Neuronal stem cell (in vitro differentiated cells): ENCODE measurements around the gene ELOVL6.

Experiments
- DNase-seq: peaks from one replicate; pipeline ENCODE4 v3.0.0-alpha.2; 2013; ENCODE audit warnings: low spot score
- H2AFZ ChIP-seq: one replicate; pipeline ENCODE4 v1.6.1; 2013; ENCODE audit warnings: mild to moderate bottlenecking, low read length, inconsistent platforms
- H2AK5ac ChIP-seq: 2 replicates; pipeline ENCODE4 v1.6.1; 2013; ENCODE audit warnings: low read depth, mild to moderate bottlenecking, inconsistent platforms, low read length, moderate library complexity, mixed read lengths
- H2BK120ac ChIP-seq: 2 replicates; pipeline ENCODE4 v1.6.1; 2013; ENCODE audit warnings: low read depth, mild to moderate bottlenecking, inconsistent platforms, low read length, moderate library complexity, mixed read lengths
- H2BK12ac ChIP-seq: one replicate; pipeline ENCODE4 v1.6.1; 2013; ENCODE audit warnings: low read length, inconsistent platforms
- H2BK15ac ChIP-seq: 2 replicates; pipeline ENCODE4 v1.6.1; 2013; ENCODE audit warnings: mild to moderate bottlenecking, low read length, inconsistent platforms, mixed read lengths
- H2BK5ac ChIP-seq: one replicate; pipeline ENCODE4 v1.6.1; 2013; ENCODE audit warnings: inconsistent platforms, mild to moderate bottlenecking, low read length, moderate library complexity
- H3K14ac ChIP-seq: one replicate; pipeline ENCODE4 v1.6.1; 2013; ENCODE audit warnings: low read length, inconsistent platforms
- H3K18ac ChIP-seq: 2 replicates; pipeline ENCODE4 v1.6.1; 2013; ENCODE audit warnings: low read length, inconsistent platforms
- H3K23ac ChIP-seq: 2 replicates; pipeline ENCODE4 v1.6.1; 2013; ENCODE audit warnings: low read depth, mild to moderate bottlenecking, mixed read lengths, low read length, inconsistent platforms; ENCODE audit not compliant: poor library complexity
- H3K27ac ChIP-seq: replicated peaks from 3 replicates; pipeline ENCODE4 v1.5.1; 2013; ENCODE audit warnings: low read length, inconsistent platforms
- H3K27me3 ChIP-seq, 3 experiments: 2 replicates each; pipeline ENCODE4 v1.6.1; 2013; ENCODE audit warnings: low read length in 3 of 3, mild to moderate bottlenecking in 2 of 3, inconsistent platforms in 1 of 3, low read depth in 1 of 3, mixed read lengths in 1 of 3, moderate library complexity in 1 of 3; ENCODE audit not compliant: control insufficient read depth in 3 of 3, insufficient read depth in 3 of 3
- H3K36me3 ChIP-seq, 2 donors: replicated peaks in 1 of 2; 2 replicates each; pipeline ENCODE4 v1.6.1; 2013; ENCODE audit warnings: low read length in 2 of 2; ENCODE audit not compliant: control insufficient read depth in 2 of 2, insufficient read depth in 2 of 2
- H3K4ac ChIP-seq: 2 replicates; pipeline ENCODE4 v1.6.1; 2013; ENCODE audit warnings: inconsistent platforms, mild to moderate bottlenecking, low read length, moderate library complexity
- H3K4me1 ChIP-seq, 2 donors: 1 replicate in 1 of 2; 2 replicates in 1 of 2; pipeline ENCODE4 v1.6.1; 2013; ENCODE audit warnings: low read length in 2 of 2, low read depth in 1 of 2; ENCODE audit not compliant: control insufficient read depth in 2 of 2, insufficient read depth in 1 of 2
- H3K4me2 ChIP-seq: one replicate; pipeline ENCODE4 v1.6.1; 2013; ENCODE audit warnings: mild to moderate bottlenecking, low read length, inconsistent platforms; ENCODE audit not compliant: insufficient read depth, poor library complexity, severe bottlenecking
- H3K4me3 ChIP-seq, 2 donors: 2 replicates each; pipeline ENCODE4 v1.5.1; 2013; ENCODE audit warnings: low read length in 2 of 2, mild to moderate bottlenecking in 2 of 2, inconsistent platforms in 1 of 2, moderate library complexity in 1 of 2
- H3K79me1 ChIP-seq: one replicate; pipeline ENCODE4 v1.6.1; 2013; ENCODE audit warnings: low read depth, mild to moderate bottlenecking, inconsistent platforms, low read length, moderate library complexity
- H3K9ac ChIP-seq: one replicate; pipeline ENCODE4 v1.6.1; 2013; ENCODE audit warnings: mild to moderate bottlenecking, low read depth, low read length, inconsistent platforms; ENCODE audit not compliant: poor library complexity
- H3K9me3 ChIP-seq, 2 donors: replicated peaks in 1 of 2; 2 replicates each; pipeline versions ENCODE3 to v1.6.1; 2013; ENCODE audit warnings: low read length in 2 of 2, mild to moderate bottlenecking in 2 of 2, inconsistent platforms in 1 of 2, low read depth in 1 of 2, mixed read lengths in 1 of 2, moderate library complexity in 1 of 2; ENCODE audit not compliant: control insufficient read depth in 2 of 2, insufficient read depth in 1 of 2
- H4K8ac ChIP-seq: one replicate; pipeline ENCODE4 v1.6.1; 2013; ENCODE audit warnings: low read depth, mild to moderate bottlenecking, inconsistent platforms, low read length, moderate library complexity
- H4K91ac ChIP-seq: one replicate; pipeline ENCODE4 v1.6.1; 2013; ENCODE audit warnings: low read length, low read depth, mild to moderate bottlenecking, inconsistent platforms; ENCODE audit not compliant: poor library complexity
- WGBS, 2 donors: extraction: QIAGEN DNeasy Blood & Tissue Kit; methylation state at CpG; one replicate each; pipeline ENCODE4 v1.1.7; 2013; ENCODE audit warnings: missing lambda C conversion rate in 2 of 2, mixed read lengths in 1 of 2; ENCODE audit not compliant: insufficient read length in 2 of 2, insufficient replicate concordance in 1 of 2; ENCODE audit errors: extremely low coverage in 2 of 2; 5-methylcytosine and 5-hydroxymethylcytosine counted together

The ELOVL6 gene

DNA sequence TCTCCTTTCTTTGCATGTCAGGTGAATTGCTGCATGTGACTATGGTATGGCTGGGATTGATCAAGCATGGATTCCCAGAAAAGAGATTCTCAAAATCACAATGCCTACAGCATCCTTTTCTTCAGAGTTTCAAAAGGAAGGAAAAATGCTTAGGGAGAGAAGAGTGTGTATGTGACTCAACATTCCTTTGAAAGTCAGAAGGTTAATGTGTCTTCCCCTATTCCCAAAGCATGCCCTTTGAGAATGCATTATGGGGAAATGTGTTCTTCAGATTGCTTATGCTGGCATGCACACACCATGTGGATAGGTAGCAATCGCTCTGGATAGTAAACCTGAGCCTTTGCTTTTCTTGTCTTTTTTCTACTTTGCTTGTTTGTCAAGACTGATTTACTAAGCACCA, 78.5 kb downstream of the ELOVL6 start:
- H3K9me3 ChIP-seq: peaks cover 0 to 7% of the 10 kb centered on the region in 2 donors
- peaks cover 2 to 63% of the 10 kb centered on the region in 2 donors for H3K36me3 ChIP-seq
- peak overlapping the region; percentile 32 for H3K27ac ChIP-seq

DNA sequence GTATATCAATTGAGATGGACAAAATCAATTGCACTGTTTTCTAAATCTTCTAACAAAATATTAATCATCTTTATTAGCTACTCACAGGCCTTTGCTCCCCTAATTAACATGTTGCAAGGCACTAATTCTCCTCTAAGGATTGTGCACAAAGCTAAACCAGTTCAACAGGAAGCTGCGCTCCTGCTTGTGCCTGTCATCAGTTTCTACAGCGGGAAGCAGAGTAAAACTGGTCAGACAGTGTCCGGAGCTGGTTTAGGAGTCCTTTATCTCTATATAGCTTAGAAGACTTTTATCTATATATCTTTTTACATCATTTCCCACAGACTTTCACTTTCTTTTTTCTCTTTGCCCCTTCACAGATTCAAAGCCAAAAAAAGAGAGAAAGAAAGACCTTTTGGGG, 79.1 kb downstream of the ELOVL6 start:
- no peak for DNase-seq
- H3K4me1 ChIP-seq: peaks cover 2 to 12% of the 10 kb centered on the region in 2 donors
- H2AFZ ChIP-seq: no peak overlapping the region
- no CpG with 5 or more reads among the region's 3 CpGs for WGBS, 2 donors
- H3K9ac ChIP-seq: no peak overlapping the region
- H3K36me3 ChIP-seq: peaks cover 2 to 58% of the 10 kb centered on the region in 2 donors
- H3K23ac ChIP-seq: no peak overlapping the region
- no peak overlapping the region for H2AK5ac ChIP-seq
- H3K4ac ChIP-seq: no peak overlapping the region
- no peak overlapping the region for H3K14ac ChIP-seq
- H3K27me3 ChIP-seq: no peaks in the 10 kb centered on the region
- no peak overlapping the region for H2BK15ac ChIP-seq
- H4K8ac ChIP-seq: no peak overlapping the region
- no peak overlapping the region for H3K27ac ChIP-seq
- H3K4me3 ChIP-seq: no peak overlapping the region
- no peak overlapping the region for H2BK12ac ChIP-seq
- no peak overlapping the region for H2BK5ac ChIP-seq
- no peak overlapping the region for H3K18ac ChIP-seq
- no peak overlapping the region for H2BK120ac ChIP-seq
- H4K91ac ChIP-seq: no peak overlapping the region
- H3K9me3 ChIP-seq: peaks cover 0 to 7% of the 10 kb centered on the region in 2 donors
- peaks cover 2% of the 10 kb centered on the region for H3K79me1 ChIP-seq
- no peak overlapping the region for H3K4me2 ChIP-seq

More for the DNA sequence above, 78.5 kb downstream of the ELOVL6 start:
- Histone ChIP-seq H3K18ac (no peak overlapping the region), H2BK12ac (no peak overlapping the region), H2BK5ac (no peak overlapping the region), H3K79me1 (peaks cover 2% of the 10 kb centered on the region), H3K4ac (no peak overlapping the region), H4K91ac (no peak overlapping the region), H3K4me2 (no peak overlapping the region), H4K8ac (no peak overlapping the region), H3K4me1 (peaks cover 2 to 12% of the 10 kb centered on the region in 2 donors), H2AK5ac (no peak overlapping the region), H2BK15ac (no peak overlapping the region), H3K9ac (no peak overlapping the region), H3K23ac (no peak overlapping the region), H2AFZ (no peak overlapping the region), H3K27me3 (no peaks in the 10 kb centered on the region), H3K14ac (no peak overlapping the region), H2BK120ac (no peak overlapping the region), H3K4me3 (no peak overlapping the region)
- no CpG with 5 or more reads among the region's 1 CpG for WGBS, 2 donors
- peak; percentile 9 for DNase-seq

GRCh38 chr4:110112056-110112455, 86.4 kb downstream of the ELOVL6 start:
- no peak overlapping the region for H2BK12ac ChIP-seq
- H3K18ac ChIP-seq: no peak overlapping the region
- H3K4me3 ChIP-seq: no peak overlapping the region
- no peak overlapping the region for H3K27ac ChIP-seq
- DNase-seq: no peak
- peaks cover 0 to 7% of the 10 kb centered on the region in 2 donors for H3K9me3 ChIP-seq
- H3K4ac ChIP-seq: no peak overlapping the region
- H4K91ac ChIP-seq: no peak overlapping the region
- no peak overlapping the region for H3K4me2 ChIP-seq
- H2BK15ac ChIP-seq: no peak overlapping the region
- H3K23ac ChIP-seq: no peak overlapping the region
- no peak overlapping the region for H4K8ac ChIP-seq
- no peaks in the 10 kb centered on the region for H3K79me1 ChIP-seq
- H3K27me3 ChIP-seq: no peaks in the 10 kb centered on the region
- H2BK5ac ChIP-seq: no peak overlapping the region
- peaks cover 2 to 63% of the 10 kb centered on the region in 2 donors for H3K36me3 ChIP-seq
- no peak overlapping the region for H2BK120ac ChIP-seq
- H3K14ac ChIP-seq: no peak overlapping the region
- no peak overlapping the region for H3K9ac ChIP-seq
- no peak overlapping the region for H2AFZ ChIP-seq
- H2AK5ac ChIP-seq: no peak overlapping the region
- no CpG with 5 or more reads among the region's 4 CpGs for WGBS, 2 donors
- H3K4me1 ChIP-seq: no peaks in the 10 kb centered on the region

- Histone ChIP-seq H2BK12ac (no peak overlapping the region), H4K91ac (no peak overlapping the region), H3K36me3 (peaks cover 9 to 71% of the 10 kb centered on the region in 2 donors), H2BK120ac (no peak overlapping the region), H4K8ac (no peak overlapping the region), H3K9ac (no peak overlapping the region), H3K79me1 (no peaks in the 10 kb centered on the region), H3K4me2 (no peak overlapping the region), H3K4me3 (no peak overlapping the region), H3K9me3 (peaks cover 0 to 2% of the 10 kb centered on the region in 2 donors), H3K27me3 (no peaks in the 10 kb centered on the region), H3K14ac (no peak overlapping the region), H2BK15ac (no peak overlapping the region), H3K23ac (no peak overlapping the region), H3K4ac (no peak overlapping the region), H3K18ac (no peak overlapping the region), H3K4me1 (peaks cover 0 to 4% of the 10 kb centered on the region in 2 donors), H3K27ac (no peak overlapping the region), H2AK5ac (no peak overlapping the region), H2BK5ac (no peak overlapping the region), H2AFZ (no peak overlapping the region)
- no CpG with 5 or more reads among the region's 3 CpGs for WGBS, 2 donors
- DNase-seq: no peak
Measured at GRCh38 chr4:110109455-110109854, 89.0 kb downstream of the ELOVL6 start.
